Activated gamma-delta T cell (primary cell): ENCODE data around the gene PRKAR2A.
"Not testable (repeated sequence)": the region's sequence is repeated elsewhere in the genome, so short reads cannot be mapped to it uniquely, and the experiment has no call there.

Experiments used
- DNase-seq: peaks from one replicate; lab custom pipeline; 2025; lab: John Stamatoyannopoulos, UW

The PRKAR2A gene

DNA sequence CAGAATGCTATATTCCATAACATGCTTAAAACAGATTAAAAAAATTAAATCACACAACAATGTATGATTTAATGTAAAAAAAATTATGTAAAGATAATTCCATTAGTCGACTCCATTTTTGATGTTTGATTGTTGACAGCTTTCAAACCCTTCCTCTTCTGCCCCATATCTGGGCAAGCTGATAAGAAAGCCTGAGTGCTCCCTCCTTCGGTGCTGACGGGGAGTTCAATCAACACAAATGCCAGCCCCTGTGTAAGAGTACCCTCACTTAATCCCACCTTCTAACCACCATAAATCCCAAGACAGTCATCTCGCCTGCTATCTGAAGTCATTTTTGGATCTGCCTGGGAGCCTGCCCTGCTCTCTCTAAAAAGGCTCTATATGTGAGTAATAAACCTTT, 70.8 kb downstream of the PRKAR2A start:
- no peak for DNase-seq

GRCh38 chr3:48770192-48770502, 77.5 kb downstream of the PRKAR2A start:
- DNase-seq: no peak

GRCh38 chr3:48765376-48765775, 82.3 kb downstream of the PRKAR2A start:
- no peak for DNase-seq

DNA sequence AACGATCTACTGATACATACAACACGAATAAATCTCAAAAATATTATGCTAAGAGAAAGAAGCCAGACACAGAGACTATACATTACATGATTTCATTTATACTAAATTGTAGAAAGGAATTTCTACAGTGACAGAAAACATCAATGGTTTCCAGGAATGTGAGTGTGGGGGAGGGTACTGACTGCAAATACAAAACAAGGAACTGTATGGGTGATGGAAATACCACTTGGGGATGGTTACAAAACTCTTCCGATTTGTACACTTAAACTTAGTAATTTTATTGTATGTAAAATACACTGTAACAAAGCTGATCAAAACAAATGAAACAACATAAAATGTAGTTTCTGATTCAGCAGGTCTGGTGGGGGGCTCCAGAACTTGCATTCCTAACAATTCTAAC, 84.9 kb downstream of the PRKAR2A start:
- DNase-seq: no peak

GRCh38 chr3:48759991-48760540, 87.6 kb downstream of the PRKAR2A start:
- DNase-seq: not testable (repeated sequence)

DNA sequence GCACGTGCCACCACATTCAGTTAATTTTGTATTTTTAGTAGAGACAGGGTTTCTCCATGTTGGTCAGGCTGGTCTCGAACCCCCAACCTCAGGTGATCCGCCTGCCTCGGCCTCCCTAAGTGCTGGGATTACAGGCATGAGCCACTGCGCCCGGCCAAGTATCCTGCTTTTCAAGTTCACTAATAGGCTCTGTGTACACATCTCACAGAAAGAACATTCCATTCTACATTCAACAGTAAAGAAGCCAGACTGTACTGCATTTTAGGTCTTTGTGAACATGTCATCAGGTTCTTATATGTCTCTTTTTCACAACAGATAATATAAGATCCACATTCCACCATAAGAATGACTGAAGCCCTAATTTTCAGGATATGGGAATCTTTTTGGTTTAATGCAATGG, 88.1 kb downstream of the PRKAR2A start:
- not testable (repeated sequence) for DNase-seq

GRCh38 chr3:48759071-48759470, 88.6 kb downstream of the PRKAR2A start:
- no peak for DNase-seq

DNA sequence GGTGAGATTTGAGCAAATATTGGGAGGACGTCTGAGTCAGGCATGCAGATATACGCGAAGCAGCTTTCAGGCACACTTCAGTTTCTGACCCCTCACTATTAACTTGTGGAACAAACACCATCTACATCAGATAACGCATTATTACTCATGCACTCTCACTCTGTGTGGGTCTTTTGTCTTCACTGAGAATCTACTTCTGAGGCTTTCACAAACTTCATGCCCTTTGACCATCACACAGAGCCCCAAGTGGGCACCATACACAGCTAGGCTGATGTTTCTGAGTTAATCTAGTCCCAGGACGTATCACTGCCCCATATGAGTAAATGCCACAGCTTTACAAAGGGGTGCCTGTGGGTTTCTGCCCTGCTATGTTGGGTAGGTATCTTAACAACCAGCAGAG, 91.0 kb downstream of the PRKAR2A start:
- no peak for DNase-seq

GRCh38 chr3:48750856-48751255, 96.8 kb downstream of the PRKAR2A start:
- no peak for DNase-seq

- DNase-seq: no peak
Observed at GRCh38 chr3:48748754-48749153, 98.9 kb downstream of the PRKAR2A start.

DNA sequence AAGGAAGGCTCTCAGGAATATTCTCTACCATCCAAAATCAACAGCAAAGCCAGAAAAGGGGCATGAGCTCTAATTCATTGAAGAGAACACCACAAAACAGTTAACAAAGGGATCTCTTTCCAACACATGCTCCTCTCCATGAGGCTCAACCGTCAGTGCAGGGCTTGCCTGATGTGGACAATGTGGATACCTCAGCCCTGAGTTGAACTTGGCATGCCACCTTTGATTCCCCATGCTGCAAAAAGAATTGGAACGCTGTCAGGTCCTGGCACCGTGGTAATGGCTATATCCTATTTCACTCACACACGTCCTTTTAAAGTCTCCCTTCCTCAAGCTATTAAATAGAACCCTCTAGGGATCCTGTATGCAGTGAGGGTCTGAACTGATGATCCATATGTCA, 100.0 kb downstream of the PRKAR2A start:
- no peak for DNase-seq

GRCh38 chr3:48747015-48747615, 100.6 kb downstream of the PRKAR2A start:
- DNase-seq: no peak

DNA sequence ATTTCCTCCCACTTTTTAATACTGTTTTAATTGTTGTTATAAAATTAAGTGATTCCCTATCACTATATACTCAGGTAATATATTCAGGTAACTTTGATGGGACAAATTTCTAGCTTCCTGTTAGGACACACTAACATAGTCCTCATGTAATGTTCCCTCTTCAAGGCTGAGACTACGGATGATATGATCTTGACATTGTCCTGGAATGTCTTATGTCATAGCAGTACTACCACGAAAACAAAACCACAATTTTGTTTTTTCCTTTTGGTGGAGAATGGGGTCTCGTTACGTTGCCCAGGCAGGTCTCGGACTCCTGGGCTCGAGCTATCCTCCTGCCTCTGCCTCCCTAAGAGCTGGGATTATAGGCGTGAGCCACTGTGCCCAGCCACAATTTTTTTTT, 103.9 kb downstream of the PRKAR2A start:
- DNase-seq: no peak

- DNase-seq: not testable (repeated sequence)
Observed at GRCh38 chr3:48741226-48741625, 106.4 kb downstream of the PRKAR2A start.

DNA sequence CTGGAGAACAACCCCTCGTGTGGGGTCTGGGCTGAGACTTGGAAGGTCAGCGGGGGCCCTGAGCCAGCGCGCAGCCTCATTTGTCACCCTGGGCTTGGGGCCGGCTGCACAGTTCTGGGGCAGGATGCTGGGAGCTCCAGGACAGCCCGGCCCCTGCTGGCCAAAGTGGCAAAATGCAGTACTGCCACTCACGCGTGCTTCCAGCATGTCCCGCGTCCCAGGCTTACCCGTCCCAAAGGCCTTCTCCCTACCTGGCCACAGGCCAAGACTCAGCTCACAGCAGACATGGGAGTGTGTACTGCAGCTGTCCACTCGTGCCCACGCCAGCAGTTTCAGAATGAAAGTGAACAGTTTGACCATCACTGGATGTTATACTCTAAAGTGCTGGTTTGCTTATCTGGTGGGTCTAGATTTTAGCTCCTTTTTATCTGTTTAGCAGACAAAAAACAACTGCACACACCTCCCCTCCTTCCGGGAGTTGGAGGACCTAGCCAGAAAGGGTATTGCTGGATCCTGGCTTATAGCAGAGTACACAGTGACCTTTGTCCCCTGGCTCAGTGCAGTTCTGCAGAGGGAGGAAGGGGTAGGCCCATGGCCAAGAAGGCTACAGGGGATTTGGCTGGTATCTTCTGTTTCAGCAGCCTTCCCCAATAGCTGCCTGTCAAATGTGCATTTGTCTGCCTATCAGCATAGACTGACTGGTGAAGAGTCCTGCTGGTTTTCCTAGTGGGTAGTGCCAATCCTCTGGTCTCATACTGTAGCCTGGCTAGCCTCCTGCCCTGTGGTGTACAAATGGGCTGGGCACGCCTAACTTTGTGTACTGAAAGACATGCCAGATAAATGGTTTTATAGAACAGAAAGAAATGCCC, 107.5 kb downstream of the PRKAR2A start:
- DNase-seq: peak; percentile 13

GRCh38 chr3:48739617-48739954, 108.1 kb downstream of the PRKAR2A start:
- no peak for DNase-seq

GRCh38 chr3:48738926-48739616, 108.6 kb downstream of the PRKAR2A start:
- DNase-seq: no peak

DNA sequence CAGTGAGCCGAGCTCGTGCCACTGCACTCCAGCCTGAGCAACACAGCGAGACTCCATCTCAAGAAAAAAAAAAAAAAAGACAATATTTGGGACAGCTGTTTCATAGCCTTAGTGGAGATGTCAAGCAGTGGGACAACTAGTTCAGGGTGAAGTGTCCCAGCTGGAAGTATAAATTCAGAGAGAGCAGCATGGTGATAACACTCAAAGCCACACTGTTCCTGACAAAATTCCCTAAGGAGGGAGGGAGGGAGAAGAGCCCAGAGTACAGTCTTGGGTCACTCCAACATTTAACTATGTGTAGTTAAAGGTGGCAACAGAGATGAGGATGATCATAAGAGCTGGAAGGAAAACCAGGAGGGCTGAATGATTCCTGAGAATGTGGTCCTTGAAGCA, 109.5 kb downstream of the PRKAR2A start:
- no peak for DNase-seq

GRCh38 chr3:48735075-48735767, 112.5 kb downstream of the PRKAR2A start:
- not testable (repeated sequence) for DNase-seq

GRCh38 chr3:48734541-48734940, 113.1 kb downstream of the PRKAR2A start:
- DNase-seq: not testable (repeated sequence)

GRCh38 chr3:48733752-48734518, 113.7 kb downstream of the PRKAR2A start:
- DNase-seq: not testable (repeated sequence)
